ENCODE results near the gene PDE4D. TPM values are rescaled to one million over a fixed set of nuclear protein-coding genes. Genes with fewer than 3 reads are reported as not detected.

PDE4D gene
- polyA plus RNA-seq, 3 donors, result 1.3 to 22.7 (median 11.0) TPM

DNA sequence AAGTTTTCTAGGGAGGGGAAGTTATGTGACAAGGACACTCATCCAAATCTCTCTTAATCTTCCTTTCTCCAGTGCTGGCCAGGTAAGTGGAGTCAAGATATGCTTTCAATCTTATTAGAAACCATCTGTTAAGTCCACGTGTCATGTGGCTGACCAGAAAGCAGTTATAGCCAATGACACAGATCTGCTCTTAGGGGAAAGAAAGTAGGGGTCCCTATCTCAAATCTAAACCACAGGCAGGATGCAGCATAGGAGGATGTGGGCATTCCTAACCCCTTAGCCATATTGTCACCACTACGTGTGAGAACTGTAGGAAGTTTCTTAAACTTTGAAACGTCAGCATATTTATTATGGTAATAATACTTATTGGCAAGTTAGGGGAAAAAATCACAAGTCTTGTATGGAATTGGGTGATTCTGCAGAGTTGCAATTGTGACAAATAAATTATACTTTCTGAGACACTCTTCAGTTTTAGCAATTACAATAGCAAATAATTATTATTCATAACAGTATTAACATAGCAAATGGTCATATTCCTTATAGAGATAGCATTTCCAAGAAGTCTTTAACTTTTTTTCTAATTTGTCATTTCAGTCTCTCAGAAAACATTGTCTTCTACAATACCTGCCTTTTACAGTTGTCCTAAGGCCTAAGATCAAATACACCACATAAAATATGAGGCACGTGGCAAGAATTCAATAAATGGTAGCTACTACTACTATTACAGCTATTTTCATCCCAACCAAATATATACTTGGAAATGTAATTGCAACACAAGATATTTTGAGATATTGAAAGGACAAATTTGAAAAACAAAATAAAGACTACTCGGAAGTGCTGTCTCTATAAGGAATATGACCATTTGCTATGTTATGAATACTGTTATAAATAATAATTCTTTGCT is 236.9 kb downstream of the PDE4D start:
- no peak overlapping the region for H3K27ac ChIP-seq (ENCODE audit: low read depth, low read length)
- 71 to 86% (median 76%) methylated on average over 5 of the region's 5 CpGs for WGBS, 3 donors

DNA sequence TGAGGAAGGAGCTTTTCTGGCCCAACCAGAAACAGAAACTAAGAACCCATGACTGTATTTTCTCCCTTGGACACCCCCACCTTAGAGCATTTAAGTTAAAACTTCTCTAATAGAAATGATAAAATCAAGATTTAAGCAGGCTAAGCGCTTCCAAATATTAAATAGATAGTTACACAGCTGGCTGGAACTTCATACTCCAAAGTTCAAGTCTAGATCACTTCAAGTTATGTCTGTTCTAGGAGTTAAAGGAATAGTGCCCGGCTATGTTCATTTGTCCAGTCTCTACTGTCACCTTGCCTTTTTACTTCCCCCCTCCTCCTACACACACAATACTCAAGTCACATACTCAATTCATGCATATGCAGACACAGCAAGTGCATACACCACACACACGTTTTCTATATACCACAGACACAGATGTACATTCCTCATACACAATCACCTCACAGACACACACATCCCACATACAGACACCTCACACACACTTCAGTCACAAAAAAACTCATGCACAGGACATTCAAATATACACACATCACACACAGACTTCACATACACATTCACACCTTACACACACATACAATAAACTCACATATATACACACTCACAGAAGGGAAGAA is 237.7 kb downstream of the PDE4D start:
- 78 to 87% (median 80%) methylated on average over 3 of the region's 3 CpGs for WGBS, 3 donors
- no peak overlapping the region for H3K27ac ChIP-seq (ENCODE audit: low read depth, low read length)

- no peak overlapping the region for H3K27ac ChIP-seq (ENCODE audit: low read depth, low read length)
- WGBS, 3 donors, result 95 to 100% (median 95%) methylated on average over 1 of the region's 1 CpG
Measured at GRCh38 chr5:59654691-59655090, 238.8 kb downstream of the PDE4D start.

DNA sequence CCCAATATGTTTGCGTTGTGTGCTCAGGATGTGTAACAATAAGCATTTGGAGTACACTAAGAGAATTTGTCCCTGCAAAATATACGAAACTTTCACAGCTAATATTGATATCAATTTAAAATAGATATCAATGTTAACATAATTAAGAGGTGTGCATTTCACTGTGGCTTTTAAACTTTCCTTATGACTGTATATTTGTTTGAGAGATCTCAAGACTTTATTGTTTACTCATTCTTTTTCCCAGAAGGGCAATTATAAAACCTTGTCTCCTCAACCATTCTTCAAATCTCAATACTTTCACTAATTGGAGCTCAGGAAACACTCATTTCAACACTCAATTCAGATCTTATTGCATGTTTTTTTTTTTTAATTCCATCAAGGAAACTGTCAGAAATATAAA is 241.1 kb downstream of the PDE4D start:
- 79 to 92% (median 86%) methylated on average over 2 of the region's 2 CpGs for WGBS, 3 donors
- no peak overlapping the region for H3K27ac ChIP-seq (ENCODE audit: low read depth, low read length)

GRCh38 chr5:59648949-59649921 is 244.3 kb downstream of the PDE4D start:
- H3K27ac ChIP-seq (ENCODE audit: low read depth, low read length), result no peak overlapping the region
- WGBS, 3 donors, result 49 to 54% (median 53%) methylated on average over 8 of the region's 8 CpGs

DNA sequence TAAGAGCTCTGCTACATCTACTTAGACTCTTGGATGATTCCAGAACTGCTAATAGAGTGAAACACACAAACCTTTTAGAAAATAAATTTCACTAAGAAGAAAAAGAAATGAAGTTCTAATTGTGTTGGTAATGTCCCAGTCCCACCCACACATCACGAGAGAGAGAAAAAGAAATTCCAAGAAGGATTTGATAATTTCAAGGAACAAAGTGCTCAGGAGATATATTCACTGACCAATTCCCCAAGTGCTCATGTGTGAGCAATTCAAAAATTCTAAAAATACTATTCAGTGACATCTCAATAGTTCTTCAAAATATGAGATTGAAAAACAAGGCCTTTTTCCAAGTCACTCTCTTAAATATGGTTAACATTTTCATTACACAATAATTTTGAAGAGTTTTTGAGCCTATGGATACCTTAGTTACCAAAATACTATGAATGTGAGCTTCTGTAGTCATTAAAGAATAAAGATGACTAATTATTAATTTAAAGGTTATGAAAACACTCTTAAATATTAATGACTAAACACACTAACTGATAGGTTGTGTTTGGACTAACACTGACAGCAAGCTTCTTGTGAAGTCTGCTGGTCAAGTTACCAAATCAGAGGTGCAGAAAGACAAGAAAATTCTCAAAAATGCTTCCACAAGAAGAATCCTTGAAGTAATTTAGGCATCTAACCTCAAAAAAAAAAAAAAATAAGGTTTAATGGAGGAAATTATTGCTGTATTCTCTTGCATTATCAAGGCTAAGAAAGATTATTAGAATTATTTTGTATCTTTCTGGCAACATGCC is 245.3 kb downstream of the PDE4D start:
- 60 to 81% (median 70%) methylated on average over 1 of the region's 1 CpG for WGBS, 3 donors
- H3K27ac ChIP-seq (ENCODE audit: low read depth, low read length), result no peak overlapping the region

GRCh38 chr5:59645380-59645779 is 248.1 kb downstream of the PDE4D start:
- 69 to 84% (median 70%) methylated on average over 2 of the region's 2 CpGs for WGBS, 3 donors
- no peak overlapping the region for H3K27ac ChIP-seq (ENCODE audit: low read depth, low read length)

DNA sequence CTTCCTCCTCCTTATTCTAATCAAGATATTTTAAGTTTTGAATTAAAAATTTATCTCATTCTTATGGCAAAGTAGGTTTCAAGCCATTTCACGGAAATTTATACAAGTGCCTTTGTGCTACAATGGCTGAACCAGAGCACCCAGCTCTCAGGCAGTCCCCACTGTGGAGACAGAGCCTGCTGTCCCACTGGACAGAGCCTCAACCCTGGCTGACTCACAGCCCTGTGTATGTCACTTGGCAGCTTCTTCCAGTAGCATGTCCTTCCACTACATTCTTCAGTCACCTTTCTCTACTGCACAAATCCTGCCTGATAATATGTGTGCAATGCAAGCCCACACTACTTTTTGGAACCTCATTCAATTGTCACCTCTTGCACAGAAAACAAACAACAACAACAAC is 253.1 kb downstream of the PDE4D start:
- 92 to 96% (median 94%) methylated on average over 1 of the region's 1 CpG for WGBS, 3 donors
- no peak overlapping the region for H3K27ac ChIP-seq (ENCODE audit: low read depth, low read length)

GRCh38 chr5:59637884-59638580 is 255.5 kb downstream of the PDE4D start:
- no peak overlapping the region for H3K27ac ChIP-seq (ENCODE audit: low read depth, low read length)
- WGBS, 3 donors, result 71 to 83% (median 77%) methylated on average over 4 of the region's 4 CpGs

- 92 to 95% (median 94%) methylated on average over 4 of the region's 4 CpGs for WGBS, 3 donors
Measured at GRCh38 chr5:59629561-59629960, 264.0 kb downstream of the PDE4D start.

DNA sequence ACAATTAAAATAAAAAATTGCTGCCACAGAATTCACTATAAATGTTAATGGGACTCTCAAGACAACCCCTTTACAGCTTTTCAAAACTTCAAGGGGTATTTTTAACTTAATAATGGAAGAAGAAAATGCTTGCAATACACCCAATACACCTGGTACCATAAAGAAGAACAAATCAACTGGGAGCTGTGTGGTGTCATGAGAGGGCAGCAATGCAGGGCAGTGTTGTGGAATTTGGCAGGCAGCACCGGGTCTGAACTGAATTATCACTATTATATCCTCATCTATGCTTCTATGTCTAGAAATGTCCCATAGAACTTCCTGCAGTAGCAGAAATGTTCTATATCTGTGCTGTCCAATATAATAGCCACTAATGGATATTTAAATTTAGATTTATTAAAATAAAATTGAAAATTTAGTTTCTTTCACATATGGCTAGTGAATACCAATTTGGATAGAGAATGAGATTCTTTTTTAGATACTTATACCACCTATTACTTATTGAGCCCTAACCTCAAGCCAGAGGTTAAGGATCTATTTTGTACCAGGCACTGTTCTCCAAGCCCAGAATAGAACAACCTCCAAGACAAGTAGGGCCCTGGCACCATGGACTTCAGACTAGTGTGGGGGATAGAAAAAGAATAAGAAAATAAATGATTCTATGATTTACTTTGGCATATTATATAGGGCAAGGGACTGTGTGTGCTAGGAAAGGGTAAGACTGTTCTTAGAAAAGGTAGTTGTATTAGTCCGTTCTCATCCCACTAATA is 265.3 kb downstream of the PDE4D start:
- WGBS, 3 donors, result 79 to 86% (median 81%) methylated on average over 2 of the region's 2 CpGs
- H3K27ac ChIP-seq (ENCODE audit: low read depth, low read length), result no peak overlapping the region

More at GRCh38 chr5:59629561-59629960, 264.0 kb downstream of the PDE4D start:
- H3K27ac ChIP-seq (ENCODE audit: low read depth, low read length), result no peak overlapping the region

- WGBS, 3 donors, result 80 to 87% (median 85%) methylated on average over 2 of the region's 2 CpGs
- no peak overlapping the region for H3K27ac ChIP-seq (ENCODE audit: low read depth, low read length)
Measured at GRCh38 chr5:59624898-59625297, 268.6 kb downstream of the PDE4D start.

DNA sequence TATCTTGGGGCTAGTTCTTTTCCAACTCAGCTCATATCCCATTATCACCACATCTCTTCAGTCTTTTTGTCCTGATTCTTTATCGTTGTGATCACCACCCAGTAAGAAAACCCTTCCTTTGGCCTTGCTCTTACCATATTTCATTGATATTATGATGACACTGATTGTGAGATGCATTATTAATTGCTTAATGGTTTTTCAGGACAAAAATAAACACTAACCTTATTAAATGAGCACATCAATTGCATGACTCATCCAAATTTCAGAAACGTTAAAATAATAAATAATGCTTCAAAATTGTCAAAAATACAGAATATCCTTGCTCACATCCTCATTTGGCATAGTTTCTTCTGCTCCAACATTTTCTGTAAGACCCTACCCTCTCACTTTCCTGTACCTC is 270.7 kb downstream of the PDE4D start:
- WGBS, 3 donors, result 59 to 84% (median 68%) methylated on average over 2 of the region's 2 CpGs
- no peak overlapping the region for H3K27ac ChIP-seq (ENCODE audit: low read depth, low read length)

- no peak overlapping the region for H3K27ac ChIP-seq (ENCODE audit: low read depth, low read length)
Measured at GRCh38 chr5:59621477-59621876, 272.0 kb downstream of the PDE4D start.

- H3K27ac ChIP-seq (ENCODE audit: low read depth, low read length), result no peak overlapping the region
Measured at GRCh38 chr5:59620535-59621212, 272.9 kb downstream of the PDE4D start.

GRCh38 chr5:59618644-59619043 is 274.9 kb downstream of the PDE4D start:
- H3K27ac ChIP-seq (ENCODE audit: low read depth, low read length), result no peak overlapping the region
- WGBS, 3 donors, result 92 to 97% (median 96%) methylated on average over 3 of the region's 3 CpGs

All from adipose tissue (tissue), 3 donors.